Erythroblast (primary cell): Measurements from ENCODE around the gene CARNS1.

Experiments
- GATA1 ChIP-seq: IDR thresholded peaks from 2 replicates; pipeline ENCODE4 v1.6.1; 2011; ENCODE audit warnings: low read depth, mild to moderate bottlenecking, control low read depth, low read length, moderate library complexity
- POLR2A ChIP-seq: IDR thresholded peaks from 2 replicates; pipeline ENCODE4 v1.6.1; 2011; ENCODE audit warnings: mild to moderate bottlenecking, low read length

- TF ChIP-seq POLR2A, result no peak
- TF ChIP-seq GATA1, result no peak
Observed at GRCh38 chr11:67366546-67366945, 48.9 kb upstream of the CARNS1 start.
